ENCODE results near the gene PSME1. TPM values are rescaled to one million over a fixed set of nuclear protein-coding genes. Genes with fewer than 3 reads are reported as not detected.
A peak's percentile ranks its signal among the peaks of the same experiment; 100 is the strongest.

Gene PSME1
- total and polyA plus RNA-seq, 2 of the 13 experiments (the other 11 are each of a cell fraction or from before 2014, with no cell fraction given): 159 to 608 TPM

- TF ChIP-seq ZNF503 (CRISPR knock-in tag; IDR thresholded peaks at IDR 0.05) (peak; percentile 87), SMAD3 (CRISPR knock-in tag; IDR thresholded peaks at IDR 0.05) (peak; percentile 79; the same call in 1 of the 2 replicates), ISL2 (CRISPR knock-in tag; IDR thresholded peaks at IDR 0.05) (peak; percentile 89), CBX5 (CRISPR knock-in tag; IDR thresholded peaks at IDR 0.05; ENCODE audit: borderline replicate concordance) (peak; percentile 98), ETS1 (CRISPR knock-in tag; IDR thresholded peaks at IDR 0.05) (no peak), FOSL2 (CRISPR knock-in tag; IDR thresholded peaks at IDR 0.05) (peak; percentile 81), TRIM24 (CRISPR knock-in tag; IDR thresholded peaks at IDR 0.05) (no peak), ZNF7 (CRISPR knock-in tag; IDR thresholded peaks at IDR 0.05) (peak; percentile 58; the same call in 1 of the 2 replicates), AKAP8 (CRISPR knock-in tag; IDR thresholded peaks at IDR 0.05) (peak; percentile 96), HOXA9 (CRISPR knock-in tag; IDR thresholded peaks at IDR 0.05; ENCODE audit: borderline replicate concordance) (no peak), IRF2 (CRISPR knock-in tag; IDR thresholded peaks at IDR 0.05) (peak; percentile 97), NFIB (CRISPR knock-in tag; IDR thresholded peaks at IDR 0.05; ENCODE audit: borderline replicate concordance) (no peak), MIXL1 (CRISPR knock-in tag; IDR thresholded peaks at IDR 0.05) (peak; percentile 89; the same call in 1 of the 2 replicates), ZNF124 (CRISPR knock-in tag; IDR thresholded peaks at IDR 0.05) (peak; percentile 16; the same call in 1 of the 2 replicates), RFX1 (IDR thresholded peaks at IDR 0.05) (no peak), TAF1 (CRISPR knock-in tag; IDR thresholded peaks at IDR 0.05) (peak; percentile 82), SP5 (CRISPR knock-in tag; IDR thresholded peaks at IDR 0.05; ENCODE audit: borderline replicate concordance, low read depth) (peak; percentile 99), ZNF512B (CRISPR knock-in tag; IDR thresholded peaks at IDR 0.05; ENCODE audit: borderline replicate concordance) (peak; percentile 96; the same call in 1 of the 2 replicates), ZBTB49 (CRISPR knock-in tag; IDR thresholded peaks at IDR 0.05; ENCODE audit: borderline replicate concordance) (peak; percentile 70; the same call in 1 of the 2 replicates), ZNF580 (CRISPR knock-in tag; IDR thresholded peaks at IDR 0.05; ENCODE audit: borderline replicate concordance, low read depth) (peak; percentile 99), SETDB1 (CRISPR knock-in tag; IDR thresholded peaks at IDR 0.05; ENCODE audit: borderline replicate concordance) (no peak)
Measured at GRCh38 chr14:24114532-24115421, 21.2 kb upstream of the PSME1 start, which contains the start of the genes DCAF11 and NRL (continued).

Data from HepG2 (cell line).